HG02759 (cell line): Measurements from ENCODE around the gene TSSK2.
A peak's percentile ranks its signal among the peaks of the same experiment; 100 is the strongest.

Source experiments
- ATAC-seq: cut with Tn5 transposase; IDR thresholded peaks from one replicate; pipeline ENCODE4 v1.9.1; 2021; ENCODE audit warnings: mild to moderate bottlenecking, moderate library complexity; ENCODE audit not compliant: unreplicated experiment

Gene TSSK2

GRCh38 chr22:19179497-19180048, 48.5 kb downstream of the TSSK2 start:
- peak; percentile 35 for ATAC-seq

- ATAC-seq: no peak
These were observed 49.1 kb downstream of the TSSK2 start for GRCh38 chr22:19180234-19180633.

GRCh38 chr22:19180740-19181410, 49.8 kb downstream of the TSSK2 start:
- ATAC-seq: no peak

GRCh38 chr22:19181786-19182471, 50.8 kb downstream of the TSSK2 start:
- ATAC-seq: no peak
